ENCODE measurements around the gene DHDDS.
"Not testable (repeated sequence)": the region's sequence is repeated elsewhere in the genome, so short reads cannot be mapped to it uniquely, and the experiment has no call there.

DHDDS gene, protein sequence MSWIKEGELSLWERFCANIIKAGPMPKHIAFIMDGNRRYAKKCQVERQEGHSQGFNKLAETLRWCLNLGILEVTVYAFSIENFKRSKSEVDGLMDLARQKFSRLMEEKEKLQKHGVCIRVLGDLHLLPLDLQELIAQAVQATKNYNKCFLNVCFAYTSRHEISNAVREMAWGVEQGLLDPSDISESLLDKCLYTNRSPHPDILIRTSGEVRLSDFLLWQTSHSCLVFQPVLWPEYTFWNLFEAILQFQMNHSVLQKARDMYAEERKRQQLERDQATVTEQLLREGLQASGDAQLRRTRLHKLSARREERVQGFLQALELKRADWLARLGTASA

DNA sequence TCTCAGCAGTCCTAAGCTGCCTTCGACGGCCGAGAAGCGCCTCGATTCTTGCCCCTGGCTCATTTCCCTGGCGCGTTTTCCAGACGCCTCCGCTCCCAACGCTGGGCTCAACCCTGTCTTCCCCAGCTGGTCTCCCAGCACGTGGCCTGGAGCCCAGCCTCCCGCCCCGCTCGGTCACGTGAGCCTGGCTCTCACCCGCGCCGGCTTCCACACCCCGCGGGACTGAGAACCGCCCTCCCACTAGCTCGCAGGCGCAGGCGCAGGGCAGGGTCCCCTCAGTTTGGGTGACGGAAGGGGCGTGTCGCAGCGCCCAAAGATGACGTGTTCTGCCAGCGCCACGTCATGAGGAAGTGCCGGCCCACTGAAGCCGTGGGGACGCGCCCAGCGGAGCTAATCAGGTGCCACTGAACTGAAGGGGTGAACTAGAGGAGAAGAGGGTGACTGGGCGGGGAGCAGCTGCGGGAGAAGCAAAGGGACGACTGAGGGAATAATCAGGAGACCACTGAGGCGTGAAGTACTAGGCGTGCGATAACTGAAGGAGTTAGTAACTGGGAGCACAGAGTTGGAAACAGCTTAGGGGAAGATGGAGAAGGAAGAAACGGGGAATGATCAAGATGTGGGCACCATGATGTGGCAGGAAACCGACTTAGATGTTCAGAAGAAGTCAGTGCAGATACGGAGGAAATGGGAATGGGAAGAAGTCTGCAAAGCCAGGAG lies at the start of gene DHDDS:
Gene DHDDS, plus strand, starts transcription at position 343 of the 717 bp plus-strand sequence. CDS start 625 bp downstream, outside the sequence.
- peak; percentile 98 for DNase-seq (ENCODE audit: low read depth in 2 of 2)

- no peak for DNase-seq (ENCODE audit: low read depth in 2 of 2)
Measured at GRCh38 chr1:26384076-26384475, 48.0 kb upstream of the DHDDS start.

DNA sequence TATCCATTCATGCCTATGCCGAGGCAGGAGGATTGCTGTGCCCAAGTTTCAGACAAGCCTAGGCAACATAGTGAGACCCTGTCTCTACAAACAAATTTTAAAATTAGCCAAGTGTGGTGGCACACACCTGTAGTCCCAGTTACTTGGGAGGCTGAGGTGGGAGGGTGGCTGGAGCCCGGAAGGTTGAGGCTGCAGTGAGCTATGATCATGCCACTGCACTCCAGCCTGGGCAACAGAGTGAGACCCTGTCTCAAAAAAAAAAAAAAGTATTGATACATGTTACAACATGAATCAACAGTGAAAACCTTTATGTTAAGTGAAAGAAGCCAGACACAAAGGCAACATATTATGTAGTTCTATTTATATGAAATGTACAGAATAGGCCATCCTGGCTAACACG lies 47.1 kb upstream of the DHDDS start:
- DNase-seq (ENCODE audit: low read depth in 2 of 2): not testable (repeated sequence)

DNA sequence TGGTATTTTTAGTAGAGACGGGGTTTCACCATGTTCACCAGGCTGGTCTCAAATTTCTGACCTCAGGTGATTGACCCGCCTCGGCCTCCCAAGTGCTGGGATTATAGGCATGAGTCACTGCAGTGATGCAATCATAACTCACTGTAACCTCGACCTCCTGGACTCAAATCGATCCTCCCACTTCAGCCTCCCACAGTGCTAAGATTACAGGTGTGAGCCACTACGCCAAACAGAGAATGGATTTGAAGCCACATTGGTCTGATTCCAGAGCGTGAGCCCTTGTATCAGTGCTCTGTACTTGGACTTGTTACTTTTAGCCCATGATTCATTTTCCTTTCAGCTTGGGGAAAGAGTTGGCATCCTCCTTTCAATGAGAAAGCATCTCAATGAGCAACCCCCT lies 44.7 kb upstream of the DHDDS start:
- DNase-seq (ENCODE audit: low read depth in 2 of 2): no peak

DNA sequence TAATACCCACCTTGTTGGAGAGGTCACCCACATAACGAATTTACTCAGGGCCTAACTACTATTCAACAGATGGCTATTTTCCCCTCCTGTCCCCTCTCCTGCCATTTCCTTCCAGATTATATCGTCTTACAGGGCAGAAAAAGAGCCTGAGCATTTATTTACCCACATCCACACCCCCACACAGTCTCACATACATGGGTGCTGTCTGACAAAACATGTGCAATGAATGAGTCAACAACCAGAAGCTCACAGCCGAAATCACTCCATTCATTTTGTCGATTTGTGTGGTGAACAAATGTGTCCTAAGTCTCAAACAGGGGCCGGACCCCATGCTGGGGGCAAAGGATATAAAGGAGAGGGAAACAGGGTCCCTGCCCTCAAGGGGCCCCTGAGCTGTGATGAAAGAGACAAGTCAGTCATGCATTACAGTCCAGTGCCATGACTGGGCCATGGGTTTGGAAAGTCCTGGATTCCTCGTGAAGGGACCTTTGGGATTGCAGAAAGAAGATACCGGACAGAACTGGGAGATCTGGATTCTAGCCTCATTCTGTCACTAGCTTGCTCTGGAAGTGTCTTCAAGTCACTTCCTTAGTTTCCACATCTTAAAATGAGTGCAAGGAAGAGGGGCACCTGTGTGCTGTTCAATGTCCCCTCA lies 43.2 kb upstream of the DHDDS start:
- DNase-seq (ENCODE audit: low read depth in 2 of 2): no peak

- no peak for DNase-seq (ENCODE audit: low read depth in 2 of 2)
Measured at GRCh38 chr1:26389604-26390247, 42.4 kb upstream of the DHDDS start.

- DNase-seq (ENCODE audit: low read depth in 2 of 2): no peak
Measured at GRCh38 chr1:26391450-26391849, 40.7 kb upstream of the DHDDS start.

DNA sequence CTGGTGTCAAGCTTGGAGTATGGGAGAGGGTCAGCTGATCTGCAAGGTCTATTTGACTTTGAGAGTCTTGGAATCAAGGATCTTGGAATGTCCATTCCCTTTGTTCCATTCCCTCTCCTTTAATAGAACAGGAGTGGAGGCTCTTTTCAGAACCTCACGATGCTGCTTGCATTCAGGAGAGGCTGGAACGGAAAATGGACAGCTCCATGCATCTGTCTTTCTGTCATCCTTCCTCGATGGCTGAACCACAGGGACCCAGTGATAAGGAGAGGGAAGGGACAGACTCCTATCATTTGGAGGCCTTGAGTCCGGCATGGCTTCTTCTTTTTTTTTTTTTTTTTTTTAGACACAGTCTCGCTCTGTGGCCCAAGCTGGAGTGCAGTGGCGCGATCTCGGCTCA lies 36.4 kb upstream of the DHDDS start:
- no peak for DNase-seq (ENCODE audit: low read depth in 2 of 2)

DNA sequence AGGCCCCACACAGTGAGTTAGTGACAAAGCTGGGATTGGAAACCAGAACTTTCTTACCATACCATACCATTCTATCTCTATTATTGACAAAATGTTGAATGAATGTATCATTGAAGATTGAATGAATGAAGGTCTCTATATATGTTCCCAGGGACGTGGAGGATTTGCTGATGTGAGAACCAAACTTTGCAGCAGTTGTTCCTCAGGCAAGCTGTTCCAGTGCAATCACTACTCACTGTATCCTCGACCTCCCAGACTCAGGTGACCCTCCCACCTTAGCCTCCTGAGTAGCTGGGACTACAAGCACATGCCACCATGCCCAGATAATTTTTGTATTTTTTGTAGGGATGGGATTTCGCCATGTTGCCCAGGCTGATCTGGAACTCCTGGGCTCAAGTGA lies 33.1 kb upstream of the DHDDS start:
- no peak for DNase-seq (ENCODE audit: low read depth in 2 of 2)

- no peak for DNase-seq (ENCODE audit: low read depth in 2 of 2)
Measured at GRCh38 chr1:26401891-26402290, 30.2 kb upstream of the DHDDS start.

GRCh38 chr1:26403656-26404055 lies 28.5 kb upstream of the DHDDS start:
- no peak for DNase-seq (ENCODE audit: low read depth in 2 of 2)

GRCh38 chr1:26404641-26405040 lies 27.5 kb upstream of the DHDDS start:
- no peak for DNase-seq (ENCODE audit: low read depth in 2 of 2)

GRCh38 chr1:26405281-26405915 lies 26.7 kb upstream of the DHDDS start:
- no peak for DNase-seq (ENCODE audit: low read depth in 2 of 2)

- DNase-seq (ENCODE audit: low read depth in 2 of 2): peak; percentile 61
Measured at GRCh38 chr1:26408604-26409003, 23.5 kb upstream of the DHDDS start.

DNA sequence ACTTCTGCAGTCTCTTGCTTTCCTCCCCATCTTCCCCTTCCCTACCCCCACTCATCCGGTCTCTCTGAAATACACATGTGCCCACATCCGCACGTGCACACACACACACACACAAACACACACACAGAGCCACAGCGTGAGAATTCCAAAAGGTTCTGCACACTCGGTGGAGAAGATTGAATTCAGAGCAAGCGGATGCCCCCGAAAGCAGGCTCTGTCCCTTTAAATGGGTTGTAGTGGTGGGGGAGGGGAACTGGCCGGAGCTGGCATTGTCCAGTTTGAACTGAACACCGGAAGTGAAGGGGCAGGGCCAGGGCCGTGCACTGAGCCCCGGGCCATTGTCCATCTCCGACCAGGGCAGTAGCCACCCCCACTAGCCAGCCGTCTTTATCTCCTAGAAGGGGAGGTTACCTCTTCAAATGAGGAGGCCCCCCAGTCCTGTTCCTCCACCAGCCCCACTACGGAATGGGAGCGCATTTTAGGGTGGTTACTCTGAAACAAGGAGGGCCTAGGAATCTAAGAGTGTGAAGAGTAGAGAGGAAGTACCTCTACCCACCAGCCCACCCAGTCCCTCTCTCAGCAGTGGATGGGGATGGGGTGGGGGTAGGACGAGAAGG lies 22.8 kb upstream of the DHDDS start:
- DNase-seq (ENCODE audit: low read depth in 2 of 2): no peak

DNA sequence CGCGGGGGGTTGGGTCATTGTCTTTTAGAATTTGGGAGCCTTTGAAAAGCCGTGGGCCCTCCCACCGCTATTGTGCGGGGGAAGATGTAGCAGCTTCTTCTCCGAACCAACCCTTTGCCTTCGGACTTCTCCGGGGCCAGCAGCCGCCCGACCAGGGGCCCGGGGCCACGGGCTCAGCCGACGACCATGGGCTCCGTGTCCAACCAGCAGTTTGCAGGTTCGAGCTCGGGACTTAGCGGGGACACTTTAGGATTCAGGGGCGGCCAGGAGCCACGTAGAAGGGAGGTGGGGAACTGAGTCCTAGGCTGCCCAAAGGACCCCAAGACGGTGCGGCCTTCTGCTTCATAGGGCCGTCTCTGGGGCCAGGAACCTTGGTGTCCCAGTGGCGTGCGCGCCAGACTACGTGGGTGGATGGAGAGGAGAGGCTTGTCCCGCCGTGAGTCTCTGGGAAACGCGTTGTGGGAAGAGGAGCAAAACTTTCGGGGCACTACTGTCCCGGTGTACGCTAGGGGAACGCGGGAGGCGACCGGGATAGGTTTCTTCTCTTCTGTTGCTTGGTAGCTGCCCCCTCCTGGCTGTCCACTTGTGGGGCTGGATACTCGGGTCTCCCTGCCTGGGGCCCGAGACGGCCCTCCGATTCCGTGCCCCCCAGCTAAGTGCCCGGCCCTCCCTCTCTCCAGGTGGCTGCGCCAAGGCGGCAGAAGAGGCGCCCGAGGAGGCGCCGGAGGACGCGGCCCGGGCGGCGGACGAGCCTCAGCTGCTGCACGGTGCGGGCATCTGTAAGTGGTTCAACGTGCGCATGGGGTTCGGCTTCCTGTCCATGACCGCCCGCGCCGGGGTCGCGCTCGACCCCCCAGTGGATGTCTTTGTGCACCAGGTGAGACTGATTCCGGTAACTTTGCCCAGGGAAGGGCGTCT lies 21.2 kb upstream of the DHDDS start, which contains the start of gene LIN28A:
Gene LIN28A, plus strand, starts transcription at position 112 of the 918 bp plus-strand sequence. Its CDS starts 75 bp downstream, at position 187.
- DNase-seq (ENCODE audit: low read depth in 2 of 2): no peak

DNA sequence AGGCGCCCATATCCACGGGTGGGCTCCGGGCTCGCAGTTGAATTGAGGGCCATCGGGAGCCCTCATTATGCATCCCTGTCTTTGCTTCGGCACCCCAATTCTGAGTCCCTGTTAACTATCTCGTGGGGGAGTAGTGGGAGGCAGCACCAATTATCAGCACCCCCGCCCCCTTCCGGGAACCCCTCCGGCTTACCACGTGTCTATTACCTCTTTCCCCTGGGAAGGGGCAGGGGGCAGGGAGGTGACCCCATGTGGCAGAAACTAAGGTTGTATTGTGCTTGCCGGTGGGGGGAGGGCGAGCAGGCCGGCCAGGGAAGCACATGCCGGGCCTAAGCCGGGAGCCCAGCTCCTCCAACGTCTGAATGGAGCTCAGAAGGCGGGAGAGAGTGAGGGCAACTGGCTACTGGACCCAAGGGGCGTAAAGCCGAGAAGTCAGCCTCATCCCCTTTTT lies 20.5 kb upstream of the DHDDS start:
- DNase-seq (ENCODE audit: low read depth in 2 of 2): no peak

DNA sequence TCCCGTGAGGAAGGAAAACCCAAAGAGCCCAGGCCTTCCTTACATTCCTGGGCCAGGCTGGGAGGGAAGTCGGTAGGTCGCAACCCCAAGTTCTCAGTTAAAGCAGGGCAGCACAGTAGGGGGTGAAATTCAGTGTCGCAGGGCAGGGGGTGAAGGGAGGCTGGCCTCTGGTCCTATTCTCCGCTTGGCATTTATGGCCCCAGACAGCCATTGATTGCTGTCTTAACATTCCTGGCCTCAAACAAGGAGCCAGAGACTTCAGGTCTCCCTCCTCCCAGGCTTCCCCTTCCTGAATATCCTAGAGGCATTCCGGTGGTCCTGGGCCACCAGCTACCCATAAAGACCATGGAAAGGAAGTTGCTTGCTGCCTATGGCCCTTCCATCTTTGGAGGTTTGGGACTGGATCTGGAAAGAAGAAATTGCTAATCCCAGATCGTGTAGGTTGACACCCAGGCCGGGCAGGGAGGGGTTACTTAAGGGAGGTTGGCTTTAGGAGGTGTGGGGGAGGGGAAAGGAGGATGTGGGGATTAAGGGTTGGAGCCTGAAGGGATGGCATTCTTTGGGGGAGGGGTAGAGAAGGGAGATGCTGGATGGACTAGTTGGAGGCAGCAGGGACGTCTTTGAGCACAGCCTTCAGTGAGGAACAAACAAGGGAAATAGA lies 19.8 kb upstream of the DHDDS start:
- DNase-seq (ENCODE audit: low read depth in 2 of 2): no peak

DNA sequence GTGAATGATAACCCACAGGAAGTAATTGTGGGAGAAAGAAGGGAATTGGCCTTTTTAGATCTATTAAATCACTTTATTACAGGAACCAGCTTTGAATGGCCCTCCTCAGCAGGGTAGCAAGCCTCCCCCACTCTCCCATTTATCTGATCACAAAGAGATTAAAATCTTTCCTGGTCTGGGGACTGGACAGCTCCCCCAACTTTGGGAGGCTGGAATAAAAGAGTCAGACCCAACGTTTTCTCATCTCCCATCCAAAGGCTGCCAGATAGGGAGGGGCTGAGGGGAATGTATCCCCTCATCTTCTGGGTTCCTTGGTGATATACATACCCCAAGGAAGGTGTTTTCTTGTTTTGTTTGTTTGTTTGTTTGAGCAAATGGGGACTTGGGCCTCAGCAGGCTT lies 19.1 kb upstream of the DHDDS start:
- DNase-seq (ENCODE audit: low read depth in 2 of 2): no peak

Data from stimulated activated CD4-positive, alpha-beta T cell treated with anti-CD3 and anti-CD28 coated beads, Interleukin-4, amount 100 ng/mL, for 48 hours (primary cell).